Fibroblast of gingiva (primary cell): ENCODE results near the gene RIPOR3.
"Not testable (repeated sequence)": the region's sequence is repeated elsewhere in the genome, so short reads cannot be mapped to it uniquely, and the experiment has no call there.

Source experiments
- DNase-seq: peaks from one replicate; pipeline ENCODE4 v3.0.0-alpha.2; 2011; ENCODE audit warnings: low read depth

Gene RIPOR3

DNA sequence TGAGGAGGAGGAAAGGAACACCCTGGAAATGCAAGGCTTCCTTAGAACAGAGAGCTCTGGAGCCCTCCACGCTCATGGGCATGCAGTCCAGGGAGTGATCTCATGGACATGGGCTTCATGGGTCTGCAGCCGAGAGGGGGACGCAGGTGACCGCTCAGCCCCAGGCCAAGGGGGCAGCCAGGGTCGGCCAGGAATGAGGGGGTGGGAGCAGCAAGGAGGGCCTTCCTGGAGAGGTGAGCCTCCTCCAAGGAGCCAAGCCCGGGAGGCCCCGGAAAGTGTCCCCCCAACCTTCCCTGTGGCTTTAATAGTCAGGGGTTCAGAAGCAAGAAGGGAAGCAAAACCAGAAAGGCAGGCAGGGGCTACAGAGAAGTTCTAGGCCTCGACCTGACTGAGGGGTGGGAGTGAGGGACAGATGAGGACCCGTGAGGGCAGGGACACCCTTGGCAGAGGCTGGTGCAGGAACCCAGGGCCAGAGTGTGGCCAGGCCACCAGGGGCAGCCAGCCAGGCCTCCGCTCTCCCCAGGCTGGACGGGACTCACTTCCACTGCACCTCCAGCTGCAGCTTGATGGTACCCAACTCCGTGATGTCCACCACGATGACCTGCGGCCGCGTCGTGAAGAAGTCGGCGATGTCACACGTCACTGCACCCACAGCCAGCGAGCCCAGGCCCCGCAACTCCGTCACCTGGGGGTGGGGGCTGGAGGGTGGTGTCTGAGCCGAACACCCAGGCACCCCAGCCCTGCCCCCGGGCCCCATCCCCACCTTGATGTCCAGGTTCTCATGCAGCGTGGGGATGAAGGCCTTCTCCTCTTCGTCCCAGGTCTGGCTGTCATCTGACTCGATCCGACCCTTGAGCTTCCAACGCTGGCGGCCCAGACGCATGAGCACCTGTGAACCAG lies 83.2 kb downstream of the RIPOR3 start:
- no peak for DNase-seq

DNA sequence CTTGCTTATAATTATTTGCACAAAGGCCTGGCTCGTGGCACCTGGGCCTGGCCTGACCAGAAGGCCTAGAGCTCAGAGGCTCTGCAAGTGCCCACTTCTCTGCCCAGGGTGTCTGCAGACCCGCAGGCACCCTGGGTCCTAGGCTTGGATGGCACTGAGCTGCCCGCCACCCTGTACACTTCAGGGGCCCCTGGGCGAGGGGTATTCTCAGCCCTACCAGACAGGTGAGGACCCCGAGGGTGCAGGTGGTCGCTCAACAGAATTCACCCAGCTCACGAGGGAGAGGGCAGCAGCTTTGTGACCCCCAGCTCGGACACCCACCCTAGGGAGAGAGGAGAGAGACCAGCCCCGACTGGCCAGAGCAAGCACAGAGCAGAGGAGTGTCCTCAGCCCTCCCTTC lies 83.9 kb downstream of the RIPOR3 start:
- DNase-seq = no peak

DNA sequence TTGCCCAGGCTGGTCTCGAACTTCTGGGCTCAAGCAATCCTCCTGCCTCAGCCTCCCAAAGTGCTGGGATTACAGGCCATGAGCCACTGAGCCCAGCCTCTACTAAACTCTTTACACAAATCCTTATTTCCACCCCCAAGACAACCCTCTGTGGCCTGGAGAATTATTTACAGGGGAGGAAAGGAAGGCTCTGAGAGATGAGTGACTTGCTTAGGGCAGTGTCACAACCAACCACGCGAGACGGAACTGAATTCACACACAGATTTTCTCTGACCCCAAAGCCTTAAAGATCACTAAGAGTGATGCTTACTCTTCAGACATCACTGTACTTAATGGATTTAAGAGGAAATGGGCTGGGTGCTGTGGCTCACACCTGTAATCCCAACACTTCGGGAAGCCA lies 86.2 kb downstream of the RIPOR3 start:
- DNase-seq = no peak

DNA sequence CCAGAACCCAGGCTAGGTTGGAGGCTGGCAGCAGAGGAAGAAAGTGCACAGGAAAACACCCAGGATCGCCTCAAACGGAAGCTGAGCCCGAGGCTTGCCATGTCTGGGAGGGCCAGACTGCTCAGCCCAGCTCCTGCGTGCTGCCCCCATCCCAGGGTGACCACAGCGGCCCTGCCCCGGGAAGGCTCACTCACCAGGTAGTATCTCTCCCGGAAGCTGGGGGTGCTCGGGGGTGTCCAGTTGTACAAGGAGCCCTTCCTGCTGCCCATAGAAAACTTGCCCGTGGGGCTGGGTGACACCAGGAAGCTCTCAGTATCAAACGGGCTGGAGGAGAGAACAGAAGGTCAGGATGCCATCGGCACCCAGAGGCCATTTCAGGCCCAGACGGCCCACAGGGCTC lies 86.9 kb downstream of the RIPOR3 start:
- DNase-seq = no peak

DNA sequence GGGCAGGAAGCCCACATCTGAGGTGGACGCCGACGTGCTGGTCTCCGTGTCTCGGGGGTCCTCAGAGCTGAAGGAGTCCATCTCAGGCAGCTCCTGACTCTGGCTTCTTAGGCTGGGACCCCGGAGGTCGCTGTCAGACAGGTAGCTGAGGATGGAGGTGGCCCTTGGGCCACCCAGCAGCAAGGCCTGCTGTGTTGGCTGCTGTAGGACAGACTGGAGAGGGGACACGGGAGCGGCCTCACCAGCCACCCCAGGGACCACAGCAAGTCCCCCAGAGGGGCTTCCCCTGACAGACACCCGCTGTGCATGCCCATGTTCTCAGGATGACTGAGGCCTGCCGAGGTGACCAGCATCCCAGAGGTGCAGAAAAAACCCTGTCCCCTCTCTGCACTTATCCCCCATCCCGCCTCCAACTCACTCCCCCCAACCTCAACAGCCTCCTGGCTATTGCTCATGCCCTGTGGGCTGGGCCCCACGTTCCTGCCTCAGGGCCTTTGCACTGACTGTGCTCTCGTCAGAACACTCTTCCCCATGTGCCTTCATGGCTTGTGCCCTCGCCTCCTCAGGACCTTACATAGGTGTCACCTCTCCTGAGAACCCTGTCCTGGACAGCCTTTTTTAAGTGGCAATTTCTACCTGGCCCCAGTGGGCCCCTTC lies 88.8 kb downstream of the RIPOR3 start:
- no peak for DNase-seq

DNA sequence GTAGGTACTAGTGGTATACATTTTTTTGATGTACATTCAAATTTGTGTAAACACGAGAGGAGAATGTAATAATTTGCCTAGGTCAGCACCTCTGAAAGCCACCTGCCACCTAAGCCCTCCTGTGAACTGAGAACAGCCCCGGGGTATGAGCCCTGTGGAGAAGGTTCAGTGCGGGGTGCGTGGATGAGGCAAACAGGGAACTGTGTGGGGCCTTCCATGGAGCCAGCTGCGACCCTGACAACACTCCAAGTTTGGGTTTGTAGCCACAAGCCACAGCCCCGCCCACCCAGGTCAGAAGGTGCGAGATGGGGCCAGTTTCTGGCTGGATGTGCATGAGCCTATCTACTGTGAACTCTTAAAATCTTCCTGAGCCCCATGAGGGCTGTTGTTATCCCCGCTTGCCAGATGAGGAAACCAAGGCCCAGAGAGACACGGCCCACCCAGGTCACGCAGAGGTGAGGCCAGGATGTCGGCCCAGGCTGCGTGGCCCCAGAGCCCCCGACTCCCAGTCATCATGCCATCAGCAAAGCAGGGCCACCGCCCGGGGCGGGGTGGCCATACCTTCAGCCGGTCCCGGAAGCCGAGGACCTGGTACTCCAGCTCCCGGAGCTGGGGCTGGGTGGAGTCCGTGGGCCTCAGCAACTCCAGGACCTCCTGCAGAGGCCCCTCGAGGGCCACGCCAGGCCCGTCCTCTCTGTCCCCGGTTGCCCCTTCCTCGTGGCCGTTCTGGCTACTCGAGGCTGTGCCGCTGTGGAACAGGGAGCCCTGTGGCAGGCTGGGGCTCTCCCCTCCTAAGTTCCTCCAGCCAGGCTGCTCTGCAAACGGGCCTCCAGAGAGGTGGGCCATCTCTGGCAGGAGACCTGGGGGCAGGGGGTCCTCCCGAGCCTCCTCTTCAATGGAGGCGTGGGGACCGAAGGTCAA lies 89.6 kb downstream of the RIPOR3 start:
- no peak for DNase-seq

DNA sequence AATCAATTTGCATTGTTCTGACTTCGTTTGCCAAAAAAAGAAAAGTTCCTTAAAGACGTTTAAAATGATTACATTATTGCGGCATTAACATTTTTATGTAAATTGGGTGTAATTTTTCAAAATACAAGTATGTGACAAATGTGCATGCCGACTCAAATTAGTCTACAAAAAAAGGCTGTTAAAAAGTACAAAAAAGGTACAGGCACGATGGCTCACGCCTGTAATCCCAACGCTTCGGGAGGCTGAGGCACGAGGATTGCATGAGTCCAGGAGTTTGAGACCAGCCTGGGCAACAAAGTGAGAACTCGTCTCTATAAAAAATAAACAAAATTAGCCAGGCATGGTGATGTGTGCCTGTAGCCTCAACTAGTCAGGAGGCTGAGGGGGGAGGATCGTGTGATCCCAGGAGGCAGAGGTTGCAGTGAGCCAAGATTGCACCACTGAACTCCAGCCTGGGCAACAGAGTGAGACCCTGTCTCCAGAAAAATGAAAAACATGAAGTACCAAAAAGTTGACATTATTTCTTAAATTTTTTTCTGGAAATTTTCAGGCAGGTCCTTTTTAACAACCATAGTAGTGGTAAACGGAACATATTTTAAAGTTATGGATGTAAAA lies 91.0 kb downstream of the RIPOR3 start:
- no peak for DNase-seq

DNA sequence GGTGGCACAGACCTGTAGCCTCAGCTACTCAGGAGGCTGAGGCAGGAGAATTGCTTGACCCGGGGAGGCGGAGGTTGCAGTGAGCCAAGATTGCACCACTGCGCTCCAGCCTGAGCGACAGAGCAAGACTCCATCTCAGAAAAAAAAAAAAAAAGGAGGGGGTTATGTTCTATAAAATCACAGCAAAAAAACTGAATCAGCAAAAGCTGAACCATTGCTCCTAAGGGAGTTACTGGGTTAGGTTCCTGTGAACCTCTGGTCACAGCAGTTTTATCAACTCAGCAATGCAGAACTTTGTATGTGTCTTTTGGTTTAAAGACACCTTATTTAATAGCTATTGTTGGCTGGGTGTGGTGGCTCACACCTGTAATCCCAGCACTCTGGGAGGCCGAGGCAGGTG lies 92.6 kb downstream of the RIPOR3 start:
- DNase-seq = not testable (repeated sequence)

DNA sequence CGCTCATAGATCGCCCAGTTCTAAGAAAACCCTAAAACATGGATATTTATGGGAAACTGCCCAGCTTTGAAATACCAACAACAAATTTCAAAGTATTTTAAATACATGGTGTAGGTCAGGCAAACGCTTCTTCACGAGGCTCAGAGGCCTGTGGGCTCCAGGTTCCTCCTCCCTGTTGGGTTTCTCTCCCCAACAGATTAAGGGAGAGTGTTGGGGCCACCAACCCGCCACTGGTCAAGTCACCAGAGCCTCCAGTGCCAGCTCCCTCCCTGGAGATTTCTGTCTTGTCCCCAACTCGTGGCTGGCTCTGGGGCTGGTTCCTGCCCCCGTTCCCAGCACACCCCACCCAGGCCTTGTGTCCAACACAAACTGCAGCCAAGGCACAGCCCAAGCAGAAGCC lies 93.3 kb downstream of the RIPOR3 start:
- DNase-seq = no peak

DNA sequence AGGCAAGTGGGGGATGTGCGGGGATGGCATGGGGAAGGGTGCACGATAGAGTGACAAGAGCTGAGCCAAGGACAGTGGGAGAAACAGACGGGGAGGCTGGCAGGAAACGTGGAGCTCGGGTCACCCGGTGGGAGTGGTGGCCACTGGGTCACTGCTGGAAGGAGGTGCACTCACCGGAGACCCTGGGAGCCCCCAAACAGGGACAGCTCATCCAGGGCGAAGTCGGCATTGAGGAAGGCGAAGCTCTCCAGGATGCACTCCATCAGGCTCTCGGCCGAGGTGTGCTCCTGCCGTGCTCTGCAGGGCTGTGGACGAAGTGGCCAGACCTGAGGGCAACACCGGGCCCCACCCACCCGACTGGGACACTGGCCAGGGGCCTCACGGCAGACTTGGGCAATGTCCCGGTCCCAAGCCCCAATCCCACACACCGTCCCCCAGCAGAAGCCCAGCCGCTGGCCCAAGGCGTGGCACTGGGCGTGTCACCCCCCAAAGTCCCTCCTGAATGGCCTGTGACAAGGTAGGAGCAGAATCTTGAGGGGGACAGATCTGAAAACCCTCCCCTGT lies 93.9 kb downstream of the RIPOR3 start:
- no peak for DNase-seq

DNA sequence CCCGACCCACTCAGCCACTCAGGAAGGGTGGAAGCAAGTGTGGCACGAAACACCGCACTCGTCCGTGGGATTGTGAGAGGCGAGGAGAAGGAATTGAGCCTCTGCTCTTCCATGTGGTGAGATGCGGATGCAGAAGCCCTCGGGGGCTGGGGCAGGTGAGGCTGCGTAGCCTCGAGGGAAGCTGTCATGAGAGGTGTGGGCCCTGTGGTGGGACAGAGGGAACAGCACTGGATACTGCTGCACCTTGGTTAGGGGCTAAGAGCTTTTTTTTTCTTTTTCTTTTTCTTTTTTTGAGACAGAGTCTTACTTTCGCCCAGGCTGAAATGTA lies 94.7 kb downstream of the RIPOR3 start:
- DNase-seq = no peak

DNA sequence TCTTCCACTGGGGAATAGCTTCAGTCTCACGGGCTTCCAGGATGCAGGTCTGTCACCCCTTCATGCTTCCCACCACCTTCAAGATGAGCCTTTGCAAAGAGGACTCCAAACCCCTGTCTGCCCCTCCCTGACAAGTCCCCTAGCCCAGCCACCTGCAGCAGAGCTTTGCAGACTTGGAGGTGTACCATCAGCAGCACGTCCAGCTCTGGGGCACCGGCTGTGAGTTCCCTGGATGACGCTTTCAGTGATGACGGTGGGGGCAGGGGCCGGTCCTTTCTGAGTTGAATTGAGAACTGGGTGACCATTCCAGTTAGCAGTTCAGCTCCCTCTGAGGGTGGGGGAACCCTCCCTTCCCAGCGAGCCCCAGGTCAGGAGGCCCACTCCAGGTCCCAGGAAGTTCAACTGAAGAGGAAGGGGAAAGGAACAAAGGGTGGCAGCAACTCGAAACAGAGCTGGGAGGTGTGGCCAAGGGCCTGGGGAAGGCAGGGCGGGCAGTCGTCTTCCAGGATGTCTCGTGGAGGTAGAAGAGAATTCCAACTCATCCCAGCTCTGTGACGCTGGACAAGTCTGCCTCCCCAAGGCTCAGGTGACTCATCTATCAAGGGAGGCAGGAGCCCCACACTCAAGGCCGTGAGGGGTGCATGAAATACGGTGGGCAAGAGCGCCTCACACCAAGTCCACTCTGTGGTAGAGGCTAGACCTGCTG lies 95.2 kb downstream of the RIPOR3 start:
- DNase-seq = no peak

DNA sequence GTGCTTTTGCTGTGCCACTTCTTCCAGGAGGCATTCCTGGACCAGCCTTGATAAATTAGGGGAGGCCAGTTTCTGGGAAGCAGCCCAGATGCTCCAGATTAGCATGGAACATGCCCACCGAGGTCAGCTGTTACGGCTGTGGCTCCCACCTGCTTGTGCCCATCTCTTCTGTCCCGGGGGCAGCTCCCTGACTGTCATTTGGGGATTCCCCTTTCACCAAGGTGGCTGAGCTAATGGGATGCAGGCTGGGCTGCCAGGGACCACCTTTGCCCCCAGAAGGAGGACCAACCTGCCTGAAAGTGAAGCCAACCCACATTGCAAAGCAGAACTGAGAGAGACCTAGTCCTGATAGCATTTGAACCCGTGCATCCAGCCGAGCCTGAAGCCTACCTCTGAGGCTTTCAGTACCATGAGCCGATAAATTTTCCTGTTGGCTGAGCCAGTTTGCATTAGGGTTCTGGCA lies 95.9 kb downstream of the RIPOR3 start:
- DNase-seq = no peak

DNA sequence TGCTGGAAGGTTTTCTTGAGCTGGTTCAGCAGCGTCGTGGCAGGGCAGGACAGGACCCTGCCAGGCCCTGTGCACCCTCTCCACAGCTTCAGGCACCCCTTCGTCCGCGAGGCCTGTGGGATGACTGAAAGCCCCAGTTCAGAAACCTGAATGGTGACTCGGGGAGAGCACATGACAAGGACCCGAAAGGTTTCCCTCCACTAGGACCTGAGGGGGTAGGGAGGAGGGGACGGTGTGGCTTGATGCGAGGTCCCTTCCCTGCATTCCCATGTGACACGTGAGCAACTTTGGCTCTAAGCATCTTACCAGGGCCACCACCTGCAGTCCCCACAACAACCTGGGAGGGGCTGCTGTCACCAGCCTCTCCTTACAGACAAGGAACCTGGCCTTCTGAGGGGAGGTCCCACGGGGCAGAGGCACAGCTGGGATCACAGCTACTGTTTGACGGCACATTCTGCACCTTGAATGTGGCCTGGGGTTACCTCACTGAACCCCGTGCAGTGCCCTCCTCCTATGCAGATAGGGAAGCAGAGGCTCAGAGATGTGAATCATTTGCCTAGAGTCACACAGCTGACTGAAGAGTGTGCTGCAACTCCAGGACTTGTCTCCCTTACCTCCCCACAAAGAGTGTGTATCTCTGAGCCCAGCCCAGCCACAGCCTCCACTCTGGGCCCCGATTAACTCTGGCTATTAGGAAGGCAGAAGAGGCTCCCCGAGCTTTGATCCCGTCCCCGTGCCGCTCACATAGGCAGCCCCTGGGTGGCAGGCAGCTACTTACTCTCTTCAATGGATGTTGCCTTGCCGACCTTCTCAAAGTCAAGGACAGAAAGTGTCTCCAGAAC lies 96.5 kb downstream of the RIPOR3 start:
- no peak for DNase-seq

DNA sequence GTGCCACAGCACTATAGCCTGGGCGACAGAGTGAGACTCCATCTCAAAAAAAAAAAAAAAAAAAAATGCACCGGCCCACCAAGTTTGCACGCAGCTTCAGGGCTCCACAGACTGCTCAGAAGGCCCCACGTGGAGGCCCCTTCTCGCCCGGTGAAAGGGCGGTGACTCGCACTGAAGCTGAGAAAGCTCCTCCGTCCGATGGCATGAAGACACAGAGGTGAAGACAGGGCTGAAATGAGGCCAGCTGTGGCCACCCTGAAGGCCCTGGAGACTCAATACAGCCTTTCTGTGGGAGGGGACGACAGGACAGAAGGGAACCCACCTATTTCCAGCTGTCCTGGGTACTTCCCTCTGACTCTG lies 97.1 kb downstream of the RIPOR3 start:
- DNase-seq = no peak

DNA sequence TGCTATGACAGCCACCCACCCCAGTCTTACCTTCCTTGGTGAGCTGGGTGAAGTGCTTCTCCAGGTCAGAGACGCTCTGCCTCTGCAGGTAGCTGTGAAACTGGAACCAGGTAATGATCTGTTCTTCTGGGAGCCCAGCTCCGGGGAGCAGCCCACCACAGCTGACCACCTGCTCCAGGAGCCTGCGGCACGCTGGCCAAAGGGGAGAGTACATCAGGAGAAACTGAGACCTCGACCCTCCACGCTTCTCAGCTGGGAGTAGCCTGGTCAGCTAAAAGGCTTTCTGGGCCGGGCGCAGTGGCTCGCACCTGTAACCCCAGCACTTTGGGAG lies 98.4 kb downstream of the RIPOR3 start:
- DNase-seq = no peak

DNA sequence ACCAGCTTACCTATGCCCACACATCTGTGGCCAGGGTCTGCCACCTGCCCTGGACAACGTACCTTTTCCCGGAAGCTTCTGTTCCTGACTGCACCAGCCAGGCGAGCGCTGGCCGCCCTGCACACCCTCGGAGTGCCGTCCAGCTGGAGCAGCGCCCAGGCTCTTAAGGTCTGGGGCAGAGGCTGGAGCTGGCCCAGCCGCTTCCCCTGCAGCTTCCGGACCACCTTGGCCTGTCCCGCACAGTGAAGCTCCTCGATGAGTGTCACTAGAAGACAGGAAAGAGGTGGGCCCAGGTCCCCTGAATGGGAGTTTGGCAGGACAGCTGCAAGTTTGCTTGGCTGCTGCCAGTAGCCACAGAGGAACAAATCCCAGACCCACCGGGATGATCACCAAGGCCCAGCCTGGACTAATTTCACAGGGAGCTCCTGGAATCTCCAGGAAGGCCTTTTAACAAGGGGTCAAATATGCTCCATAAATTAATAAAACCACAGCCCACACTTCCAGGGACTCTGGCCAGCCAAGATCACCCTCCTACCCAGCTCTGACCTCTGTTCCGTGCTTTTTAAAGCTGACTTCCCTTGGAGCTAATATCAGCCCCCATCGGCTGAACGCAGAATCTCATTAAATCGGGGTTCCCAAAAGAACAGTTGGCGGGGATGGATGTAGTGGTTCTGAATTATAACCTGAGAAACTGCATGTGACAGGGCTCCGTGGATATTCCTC lies 98.9 kb downstream of the RIPOR3 start:
- no peak for DNase-seq

DNA sequence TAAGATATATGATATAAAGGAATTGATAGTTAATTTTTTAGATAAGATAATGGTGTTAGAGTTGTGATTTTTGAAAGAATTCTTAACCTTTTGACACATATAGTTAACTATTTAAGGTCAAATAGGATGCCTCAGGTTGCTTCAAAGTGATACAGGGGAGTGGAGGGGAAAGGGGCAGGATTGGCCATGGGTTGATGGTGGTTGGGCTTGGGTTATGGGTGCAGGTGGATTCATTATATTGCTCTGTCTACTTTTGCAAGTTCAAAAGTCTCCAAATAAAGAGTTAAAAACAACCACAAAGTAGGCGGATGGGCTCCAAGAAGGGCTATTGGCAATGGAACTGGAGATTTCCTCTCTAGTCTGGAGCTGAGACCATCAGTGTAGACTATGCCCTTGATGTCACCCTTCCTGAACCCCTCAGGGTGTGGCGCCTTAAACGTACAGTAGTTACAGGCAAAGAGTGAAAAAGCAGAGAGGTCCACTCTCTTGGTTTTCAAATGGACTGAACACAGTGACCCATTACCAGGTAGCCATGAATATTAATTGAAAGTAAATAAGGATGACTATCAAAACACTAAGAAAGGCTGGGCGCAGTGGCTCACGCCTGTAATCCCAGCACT lies 100.0 kb downstream of the RIPOR3 start:
- no peak for DNase-seq

DNA sequence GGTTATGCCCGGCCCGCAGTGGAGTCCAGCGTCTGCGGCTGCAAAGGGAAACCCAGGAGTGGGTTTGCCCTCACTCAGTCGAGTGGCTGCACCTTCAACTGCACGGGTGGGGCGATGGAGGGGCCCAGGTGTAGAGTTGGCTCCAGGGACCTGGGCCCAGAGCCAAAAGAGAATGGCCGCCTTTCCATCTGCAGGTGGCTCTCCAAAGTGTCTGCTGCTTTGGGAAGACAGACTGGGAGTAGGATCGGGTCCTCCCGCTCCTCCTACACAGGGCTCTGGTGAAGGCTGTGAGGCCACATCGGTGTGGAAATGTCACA lies 101.0 kb downstream of the RIPOR3 start:
- no peak for DNase-seq
